Measurements from ENCODE around the gene PIGN.

- TF ChIP-seq EZH2 (IDR thresholded peaks at IDR 0.05) (no peak), POLR2AphosphoS5 (IDR thresholded peaks at IDR 0.05; ENCODE audit: borderline replicate concordance, low read depth, low read length) (no peak), FOXP2 (optimal IDR thresholded peaks at IDR 0.05; ENCODE audit: control extremely low read depth, extremely low read length, insufficient read depth) (no peak)
Measured at GRCh38 chr18:62152844-62153243, 34.0 kb downstream of the PIGN start.
